ENCODE measurements around the gene GBP2. TPM values are rescaled to one million over a fixed set of nuclear protein-coding genes. Genes with fewer than 3 reads are reported as not detected.
A peak's percentile ranks its signal among the peaks of the same experiment; 100 is the strongest.

The GBP2 gene
- total RNA-seq, 2 experiments from 2014 or later, result 87.6 to 91.8 TPM

DNA sequence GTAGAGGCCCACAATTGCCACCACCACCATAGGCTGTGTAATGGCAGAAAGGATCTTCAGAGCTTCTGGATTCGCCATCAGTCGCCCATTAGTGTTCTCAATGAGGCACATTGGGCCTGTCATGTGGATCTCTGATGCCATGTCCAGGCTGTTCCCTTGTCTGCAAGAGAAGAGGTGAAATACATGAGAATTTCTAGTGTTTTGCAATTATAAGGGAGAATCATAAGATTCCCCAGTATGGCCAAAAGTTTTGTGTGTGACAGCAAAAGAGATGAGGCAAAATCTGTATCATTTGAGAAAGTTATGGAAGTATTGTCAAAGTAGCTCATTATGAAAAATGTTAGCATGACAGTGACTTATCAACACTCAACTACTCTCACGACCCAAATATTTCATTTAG, 62.8 kb downstream of the GBP2 start:
- H3K36me3 ChIP-seq (ENCODE audit: insufficient read depth, low read length), result peaks cover 36% of the 10 kb centered on the region
- TF ChIP-seq CTCF (IDR thresholded peaks at IDR 0.05), result no peak
- H3K4me3 Mint-ChIP-seq, result peak overlapping the region; percentile 97
- no peaks in the 10 kb centered on the region for H3K9me3 ChIP-seq (ENCODE audit: control insufficient read depth in 1 of 2, insufficient read depth in 1 of 2, low read length in 2 of 2)
- intact Hi-C loops (cut with DNase I, micrococcal nuclease), result no loop called here
- ChIA-PET CTCF (interaction anchor here (1.0 to 2.6 kb wide), 3 partner anchors 23 to 110 kb away, joined by 3 to 9 read pairs (median 6); no protein-coding TSS in a partner anchor), POLR2A (interaction anchor here (0.7 to 2.4 kb wide), 5 partner anchors 24 to 135 kb away, joined by 3 to 10 read pairs (median 3); partner anchors contain the start of genes GBP3 and GBP4)
- H3K4me1 ChIP-seq (ENCODE audit: insufficient read depth, low read length), result peaks cover 13% of the 10 kb centered on the region
- no peak overlapping the region for H3K27ac ChIP-seq (ENCODE audit: low read depth in 1 of 2, low read length in 2 of 2)
- ATAC-seq (ENCODE audit: poor library complexity), result no peak
- DNase-seq, result no peak
- H3K4me3 ChIP-seq (ENCODE audit: low read length), result peak overlapping the region; percentile 61
- no peaks in the 10 kb centered on the region for H3K27me3 ChIP-seq (ENCODE audit: control insufficient read depth in 1 of 2, insufficient read depth in 2 of 2, low read length in 2 of 2)
- peaks cover 71% of the 10 kb centered on the region for H3K36me3 Mint-ChIP-seq (ENCODE audit: low read depth)
- H3K27me3 Mint-ChIP-seq, result no peaks in the 10 kb centered on the region
- no peaks in the 10 kb centered on the region for H3K9me3 Mint-ChIP-seq
- H3K27ac Mint-ChIP-seq, result peak overlapping the region; percentile 93
- H3K4me1 Mint-ChIP-seq (ENCODE audit: low read depth), result peaks cover 67% of the 10 kb centered on the region

- ATAC-seq (ENCODE audit: poor library complexity) (no peak), DNase-seq (no peak)
- Histone ChIP-seq H3K4me1 (ENCODE audit: insufficient read depth, low read length) (peaks cover 8% of the 10 kb centered on the region), H3K27me3 (ENCODE audit: control insufficient read depth in 1 of 2, insufficient read depth in 2 of 2, low read length in 2 of 2) (no peaks in the 10 kb centered on the region), H3K4me3 (ENCODE audit: low read length) (no peak overlapping the region), H3K9me3 (ENCODE audit: control insufficient read depth in 1 of 2, insufficient read depth in 1 of 2, low read length in 2 of 2) (no peaks in the 10 kb centered on the region), H3K36me3 (ENCODE audit: insufficient read depth, low read length) (peaks cover 66% of the 10 kb centered on the region), H3K27ac (ENCODE audit: low read depth in 1 of 2, low read length in 2 of 2) (no peak overlapping the region)
- peak overlapping the region; percentile 18 for H3K4me3 Mint-ChIP-seq
- peaks cover 55% of the 10 kb centered on the region for H3K4me1 Mint-ChIP-seq (ENCODE audit: low read depth)
- H3K27ac Mint-ChIP-seq, result no peak overlapping the region
- H3K27me3 Mint-ChIP-seq, result no peaks in the 10 kb centered on the region
- H3K36me3 Mint-ChIP-seq (ENCODE audit: low read depth), result peaks cover 97% of the 10 kb centered on the region
- H3K9me3 Mint-ChIP-seq, result no peaks in the 10 kb centered on the region
- ChIA-PET POLR2A (no interaction called here), CTCF (no interaction called here)
- TF ChIP-seq CTCF (IDR thresholded peaks at IDR 0.05), result no peak
- intact Hi-C loops (cut with DNase I, micrococcal nuclease), result no loop called here
These were observed 65.8 kb downstream of the GBP2 start for GRCh38 chr1:89060091-89060490.

Other genes starting within 250 kb of the GBP2 start
- gene GTF2B, start 234.5 kb downstream of the GBP2 start, total RNA-seq, result 10 to 100 TPM; 82.6 to 86.4 TPM
- gene KYAT3, start 133.5 kb downstream of the GBP2 start, total RNA-seq, result 10 to 100 TPM; 13.4 to 13.9 TPM
- gene RBMXL1, start 133.5 kb downstream of the GBP2 start, total RNA-seq, result 10 to 100 TPM; 17.8 to 21.3 TPM
- 10 to 100 TPM; 17.5 to 20.7 TPM for gene GBP3, start 103.2 kb downstream of the GBP2 start, total RNA-seq
- gene GBP1, start 60.9 kb downstream of the GBP2 start, total RNA-seq, result 10 to 100 TPM; 15.5 to 16.5 TPM
- not detected for gene GBP7, start 49.9 kb upstream of the GBP2 start, total RNA-seq
- gene GBP4, start 72.8 kb upstream of the GBP2 start, total RNA-seq, result 10 to 100 TPM; 11.3 to 11.7 TPM
- gene GBP5, start 146.7 kb upstream of the GBP2 start, total RNA-seq, result 10 to 100 TPM; 51.4 to 52.9 TPM
- gene GBP6, start 237.9 kb upstream of the GBP2 start, total RNA-seq, result under 1 TPM in 1 of 2 experiments, not detected in 1; 0.08 TPM